ENCODE measurements around the gene STIP1.

DNA sequence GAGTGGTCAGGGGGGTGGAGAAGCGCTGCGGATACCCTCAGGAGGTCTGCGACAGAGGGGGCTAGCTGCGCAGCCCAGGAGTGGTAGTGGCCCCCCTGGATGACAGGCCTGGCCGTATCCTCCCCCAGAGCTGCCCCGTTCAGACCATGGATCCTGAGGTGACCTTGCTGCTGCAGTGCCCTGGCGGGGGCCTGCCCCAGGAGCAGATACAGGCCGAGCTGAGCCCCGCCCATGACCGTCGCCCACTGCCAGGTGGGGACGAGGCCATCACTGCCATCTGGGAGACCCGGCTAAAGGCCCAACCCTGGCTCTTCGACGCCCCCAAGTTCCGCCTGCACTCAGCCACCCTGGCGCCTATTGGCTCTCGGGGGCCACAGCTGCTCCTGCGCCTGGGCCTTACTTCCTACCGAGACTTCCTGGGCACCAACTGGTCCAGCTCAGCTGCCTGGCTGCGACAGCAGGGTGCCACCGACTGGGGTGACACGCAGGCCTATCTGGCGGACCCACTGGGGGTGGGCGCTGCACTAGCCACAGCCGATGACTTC lies 40.6 kb downstream of the STIP1 start:
- TF ChIP-seq, protein P1, sequence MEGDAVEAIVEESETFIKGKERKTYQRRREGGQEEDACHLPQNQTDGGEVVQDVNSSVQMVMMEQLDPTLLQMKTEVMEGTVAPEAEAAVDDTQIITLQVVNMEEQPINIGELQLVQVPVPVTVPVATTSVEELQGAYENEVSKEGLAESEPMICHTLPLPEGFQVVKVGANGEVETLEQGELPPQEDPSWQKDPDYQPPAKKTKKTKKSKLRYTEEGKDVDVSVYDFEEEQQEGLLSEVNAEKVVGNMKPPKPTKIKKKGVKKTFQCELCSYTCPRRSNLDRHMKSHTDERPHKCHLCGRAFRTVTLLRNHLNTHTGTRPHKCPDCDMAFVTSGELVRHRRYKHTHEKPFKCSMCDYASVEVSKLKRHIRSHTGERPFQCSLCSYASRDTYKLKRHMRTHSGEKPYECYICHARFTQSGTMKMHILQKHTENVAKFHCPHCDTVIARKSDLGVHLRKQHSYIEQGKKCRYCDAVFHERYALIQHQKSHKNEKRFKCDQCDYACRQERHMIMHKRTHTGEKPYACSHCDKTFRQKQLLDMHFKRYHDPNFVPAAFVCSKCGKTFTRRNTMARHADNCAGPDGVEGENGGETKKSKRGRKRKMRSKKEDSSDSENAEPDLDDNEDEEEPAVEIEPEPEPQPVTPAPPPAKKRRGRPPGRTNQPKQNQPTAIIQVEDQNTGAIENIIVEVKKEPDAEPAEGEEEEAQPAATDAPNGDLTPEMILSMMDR (IDR thresholded peaks at IDR 0.05; ENCODE audit: insufficient read depth, low read depth, low read length) = no peak
- no peak for TF ChIP-seq EZH2 (IDR thresholded peaks at IDR 0.05; ENCODE audit: insufficient read depth, low read length)

Measured in astrocyte (in vitro differentiated cells and primary cell).